Muscle layer of duodenum (tissue), 2 donors: ENCODE results near the gene UPK2.
A peak's percentile ranks its signal among the peaks of the same experiment; 100 is the strongest.

ENCODE experiments used
- H3K27ac ChIP-seq: one replicate; pipeline ENCODE4 v1.7.0; 2013; ENCODE audit warnings: mild to moderate bottlenecking, low read length
- H3K27me3 ChIP-seq: one replicate; pipeline ENCODE4 v1.7.0; 2013; ENCODE audit warnings: low read depth, mild to moderate bottlenecking, control low read depth, low read length
- H3K36me3 ChIP-seq, 2 donors: one replicate each; pipeline ENCODE4 v1.7.0; 2013; ENCODE audit warnings: low read length in 2 of 2, control low read depth in 1 of 2, mild to moderate bottlenecking in 1 of 2; ENCODE audit not compliant: insufficient read depth in 2 of 2, control insufficient read depth in 1 of 2
- H3K4me1 ChIP-seq, 2 donors: one replicate each; pipeline ENCODE4 v1.7.0; 2013; ENCODE audit warnings: low read length in 2 of 2, mild to moderate bottlenecking in 2 of 2, control low read depth in 1 of 2, moderate library complexity in 1 of 2; ENCODE audit not compliant: insufficient read depth in 2 of 2, control insufficient read depth in 1 of 2
- H3K4me3 ChIP-seq, 2 donors: one replicate each; pipeline ENCODE4 v1.7.0; 2013; ENCODE audit warnings: low read length in 2 of 2, low read depth in 1 of 2, mild to moderate bottlenecking in 1 of 2
- H3K9me3 ChIP-seq, 2 donors: one replicate each; pipeline ENCODE4 v1.7.0; 2013; ENCODE audit warnings: low read length in 2 of 2, control low read depth in 1 of 2, mild to moderate bottlenecking in 1 of 2; ENCODE audit not compliant: control insufficient read depth in 1 of 2
- donor health status: healthy.

The UPK2 gene

GRCh38 chr11:118956094-118956846 is at the start of gene UPK2:
Gene UPK2 (plus strand): TSS chr11:118956298. CDS start chr11:118956351, 53 bp downstream.
- H3K36me3 ChIP-seq = no peaks in the 10 kb centered on the region

GRCh38 chr11:118907051-118908042 is 48.8 kb upstream of the UPK2 start:
- H3K4me3 ChIP-seq = peak overlapping the region in 1 of 2 donors; percentile 21
- no peaks in the 10 kb centered on the region for H3K27me3 ChIP-seq
- peaks cover 17 to 37% of the 10 kb centered on the region in 2 donors for H3K36me3 ChIP-seq
- peaks cover 22 to 37% of the 10 kb centered on the region in 2 donors for H3K4me1 ChIP-seq
- H3K9me3 ChIP-seq = no peaks in the 10 kb centered on the region
- peak overlapping the region; percentile 49 for H3K27ac ChIP-seq

More at GRCh38 chr11:118956094-118956846, at the start of gene UPK2:
- H3K27me3 ChIP-seq = no peaks in the 10 kb centered on the region
- H3K4me3 ChIP-seq = no peak within 1 kb of the TSS
- no peaks in the 10 kb centered on the region for H3K4me1 ChIP-seq
- no peaks in the 10 kb centered on the region for H3K9me3 ChIP-seq
- no peak within 1 kb of the TSS for H3K27ac ChIP-seq

- Histone ChIP-seq H3K4me3 (no peak overlapping the region), H3K9me3 (no peaks in the 10 kb centered on the region), H3K36me3 (peaks cover 16 to 28% of the 10 kb centered on the region in 2 donors), H3K27me3 (no peaks in the 10 kb centered on the region), H3K4me1 (peaks cover 31 to 46% of the 10 kb centered on the region in 2 donors), H3K27ac (no peak overlapping the region)
Observed at GRCh38 chr11:118908264-118908663, 47.8 kb upstream of the UPK2 start.

GRCh38 chr11:118908901-118909618 is 47.0 kb upstream of the UPK2 start:
- Histone ChIP-seq H3K4me3 (peak overlapping the region; percentile 7 to 60), H3K36me3 (peaks cover 10 to 22% of the 10 kb centered on the region in 2 donors), H3K4me1 (peaks cover 37 to 53% of the 10 kb centered on the region in 2 donors), H3K27ac (peak overlapping the region; percentile 72), H3K9me3 (no peaks in the 10 kb centered on the region), H3K27me3 (no peaks in the 10 kb centered on the region)

GRCh38 chr11:118909619-118910308 is 46.3 kb upstream of the UPK2 start:
- Histone ChIP-seq H3K4me1 (peaks cover 42 to 60% of the 10 kb centered on the region in 2 donors), H3K9me3 (no peaks in the 10 kb centered on the region), H3K36me3 (peaks cover 6 to 19% of the 10 kb centered on the region in 2 donors)

GRCh38 chr11:118910309-118911112 is 45.6 kb upstream of the UPK2 start:
- Histone ChIP-seq H3K27me3 (no peaks in the 10 kb centered on the region), H3K4me1 (peaks cover 49 to 67% of the 10 kb centered on the region in 2 donors), H3K36me3 (peaks cover 3 to 14% of the 10 kb centered on the region in 2 donors), H3K27ac (peak overlapping the region; percentile 92), H3K4me3 (peak overlapping the region; percentile 39 to 60), H3K9me3 (no peaks in the 10 kb centered on the region)

More at GRCh38 chr11:118909619-118910308, 46.3 kb upstream of the UPK2 start:
- no peaks in the 10 kb centered on the region for H3K27me3 ChIP-seq
- peak overlapping the region; percentile 26 to 60 for H3K4me3 ChIP-seq
- H3K27ac ChIP-seq = peak overlapping the region; percentile 72

GRCh38 chr11:118911113-118911879 is 44.8 kb upstream of the UPK2 start:
- peaks cover 3 to 12% of the 10 kb centered on the region in 2 donors for H3K36me3 ChIP-seq
- H3K4me3 ChIP-seq = peak overlapping the region; percentile 39 to 55
- peaks cover 56 to 75% of the 10 kb centered on the region in 2 donors for H3K4me1 ChIP-seq
- H3K27ac ChIP-seq = peak overlapping the region; percentile 92
- H3K27me3 ChIP-seq = no peaks in the 10 kb centered on the region
- no peaks in the 10 kb centered on the region for H3K9me3 ChIP-seq

GRCh38 chr11:118911880-118912741 is 44.0 kb upstream of the UPK2 start:
- Histone ChIP-seq H3K4me1 (peaks cover 64 to 79% of the 10 kb centered on the region in 2 donors), H3K36me3 (peaks cover 3 to 11% of the 10 kb centered on the region in 2 donors), H3K4me3 (peak overlapping the region; percentile 39 to 55)

More at GRCh38 chr11:118911880-118912741, 44.0 kb upstream of the UPK2 start:
- Histone ChIP-seq H3K9me3 (no peaks in the 10 kb centered on the region), H3K27ac (peak overlapping the region; percentile 92), H3K27me3 (no peaks in the 10 kb centered on the region)
